NCI-H2227 (cell line): ENCODE data around the gene MTFMT.
A peak's percentile ranks its signal among the peaks of the same experiment; 100 is the strongest.

Experiments
- DNase-seq: peaks from one replicate; lab custom pipeline; 2025; ENCODE audit not compliant: unreplicated experiment; lab: John Stamatoyannopoulos, UW

The MTFMT gene

DNA sequence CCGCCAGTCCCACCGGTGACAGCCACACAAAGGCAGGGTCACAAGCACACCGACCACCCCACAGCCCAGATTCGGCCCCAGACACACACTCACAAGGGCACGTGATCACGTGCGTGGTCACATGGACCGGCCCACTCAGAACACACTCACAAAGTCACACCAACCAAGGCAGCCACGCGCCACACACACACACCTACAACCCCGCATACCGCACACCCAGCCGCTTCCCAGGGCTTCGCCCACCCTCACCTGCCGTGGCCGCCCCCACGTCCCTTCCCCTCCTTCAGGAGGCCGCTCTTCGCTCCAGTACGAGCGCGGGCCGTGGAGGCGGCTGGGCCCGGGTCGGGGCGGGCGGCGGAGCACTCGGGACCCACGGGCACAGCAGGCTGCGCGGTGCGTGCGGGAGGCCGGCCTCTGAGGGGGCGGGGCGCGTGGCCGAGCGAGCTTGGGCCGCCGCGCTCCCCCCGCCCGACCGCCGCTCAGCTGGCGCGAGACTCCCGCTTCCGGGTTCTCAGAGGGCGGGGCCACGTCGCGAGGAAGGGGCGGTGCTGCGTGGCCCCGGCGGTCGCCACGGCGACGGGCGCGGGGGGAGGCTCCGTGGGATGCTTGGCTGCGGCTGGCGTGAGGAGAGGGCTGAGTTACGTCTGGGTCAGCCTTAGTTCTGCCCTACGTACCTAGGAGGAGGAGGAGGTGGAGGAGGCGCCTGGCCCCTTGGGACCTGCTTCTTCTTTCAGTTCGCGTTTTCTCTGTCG is 39.8 kb downstream of the MTFMT start, which contains the start of gene SPG21:
SPG21 (minus strand) TSS at position 499 of the 752 bp plus-strand sequence. CDS start 6,345 bp downstream, outside the sequence.
- DNase-seq, result peak; percentile 94

DNA sequence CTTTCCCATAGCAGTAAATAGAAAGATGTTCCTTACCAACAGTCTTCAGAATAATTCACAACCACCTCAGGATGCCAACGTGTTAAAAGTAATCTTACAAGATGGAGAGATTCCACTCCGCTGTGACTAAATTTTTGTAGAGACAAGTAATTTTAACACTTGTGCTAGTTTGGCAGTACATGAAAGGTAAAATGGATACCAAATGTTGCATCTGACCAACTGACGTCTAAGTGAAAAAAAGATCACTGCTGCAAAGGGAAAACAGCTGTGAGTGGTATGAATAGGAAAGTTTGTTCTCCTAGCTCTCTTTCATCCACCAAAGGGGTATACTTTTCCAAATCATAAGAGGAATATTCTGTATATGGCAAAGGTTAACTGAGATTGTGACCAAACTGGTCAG is 42.3 kb downstream of the MTFMT start:
- DNase-seq, result no peak

GRCh38 chr15:64985366-64986033 is 43.9 kb downstream of the MTFMT start:
- DNase-seq, result no peak

DNA sequence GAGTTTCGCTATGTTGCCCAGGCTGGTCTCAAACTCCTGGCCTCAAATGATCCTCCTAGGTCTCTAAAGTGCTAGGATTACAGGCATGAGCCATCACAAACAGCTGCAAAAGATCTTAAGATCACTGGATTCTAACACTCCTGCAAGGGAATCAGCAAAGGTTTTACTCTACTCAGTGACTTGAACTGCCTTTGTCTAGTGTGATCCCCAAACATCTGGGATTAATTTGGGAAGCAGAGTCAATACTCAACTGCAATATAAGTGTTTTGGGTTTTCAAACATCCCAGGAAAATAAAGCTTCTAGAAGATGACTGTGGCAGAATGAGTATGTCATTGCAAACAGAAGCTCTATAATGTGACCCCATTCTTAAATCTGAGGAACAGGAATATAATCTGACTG is 47.0 kb downstream of the MTFMT start:
- DNase-seq, result no peak

- DNase-seq, result no peak
Measured at GRCh38 chr15:64981812-64982431, 47.5 kb downstream of the MTFMT start.

GRCh38 chr15:64979252-64979710 is 50.2 kb downstream of the MTFMT start:
- peak; percentile 70 for DNase-seq

- no peak for DNase-seq
Measured at GRCh38 chr15:64975390-64975789, 54.0 kb downstream of the MTFMT start.

DNA sequence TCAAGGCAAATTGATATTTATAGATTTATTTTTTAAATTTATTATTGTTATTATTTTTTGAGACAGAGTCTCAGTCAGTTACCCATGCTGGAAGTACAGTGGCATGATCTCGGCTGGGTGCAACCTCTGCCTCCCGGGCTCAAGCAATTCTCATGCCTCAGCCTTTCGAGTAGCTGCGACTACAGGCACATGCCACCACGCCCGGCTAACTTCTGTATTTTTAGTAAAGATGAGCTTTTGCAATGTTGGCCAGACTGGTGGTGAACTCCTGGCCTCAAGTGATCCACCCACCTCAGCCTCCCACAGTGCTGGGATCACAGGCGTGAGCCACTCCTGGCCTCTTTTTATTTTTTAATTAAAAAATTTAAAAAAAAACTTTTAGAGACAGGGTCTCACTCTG is 58.7 kb downstream of the MTFMT start:
- no peak for DNase-seq

DNA sequence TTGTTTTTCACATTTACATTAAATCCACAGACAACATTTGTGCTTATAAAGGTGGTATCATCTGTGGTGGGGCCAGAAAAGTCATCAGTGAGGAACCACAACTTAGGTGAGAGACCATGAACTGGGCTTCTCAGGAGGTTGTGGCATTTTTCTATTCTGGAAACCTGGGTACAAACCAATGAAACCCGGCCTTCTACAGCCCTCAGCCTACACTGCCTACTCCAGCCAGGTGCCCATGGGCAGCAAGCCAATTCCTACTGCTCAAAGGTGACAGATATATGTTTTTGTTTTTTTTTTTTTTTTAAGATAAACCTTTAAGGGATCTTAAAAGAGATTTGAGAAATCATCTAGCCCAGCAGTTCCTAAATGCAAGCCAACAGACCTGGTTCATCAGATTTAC is 60.0 kb downstream of the MTFMT start:
- DNase-seq, result no peak

DNA sequence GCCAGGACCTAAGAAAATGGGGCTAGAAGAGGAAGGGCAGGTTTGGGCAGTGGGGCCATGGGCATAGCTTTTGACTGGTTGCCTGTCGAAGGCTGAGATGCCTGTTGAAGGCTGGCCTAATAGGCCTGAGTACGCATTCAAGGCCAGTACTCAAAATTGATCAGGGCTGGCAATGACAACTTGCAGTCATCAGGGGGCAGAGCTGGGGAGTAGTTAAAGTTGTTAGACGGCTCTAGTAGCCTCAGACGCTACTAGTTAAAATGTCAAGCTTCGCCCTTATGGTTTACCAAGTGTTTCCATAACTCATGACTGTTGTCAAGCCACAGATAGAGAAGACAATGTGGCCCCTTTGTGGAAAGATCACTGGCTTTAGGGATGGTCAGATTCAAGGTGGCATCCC is 68.4 kb downstream of the MTFMT start:
- DNase-seq, result no peak

- no peak for DNase-seq
Measured at GRCh38 chr15:64960153-64960552, 69.3 kb downstream of the MTFMT start.

- DNase-seq, result no peak
Measured at GRCh38 chr15:64959128-64959527, 70.3 kb downstream of the MTFMT start.

GRCh38 chr15:64954395-64954794 is 75.0 kb downstream of the MTFMT start:
- DNase-seq, result no peak

GRCh38 chr15:64951777-64952418 is 77.5 kb downstream of the MTFMT start:
- DNase-seq, result no peak
